Ishikawa (cell line): ENCODE measurements around the gene TMEM151A.

ENCODE experiments used
- CEBPB ChIP-seq: IDR thresholded peaks from 2 replicates; pipeline ENCODE4 v1.6.1; 2012
- CREB1 ChIP-seq: IDR thresholded peaks from 2 replicates; pipeline ENCODE4 v1.6.1; 2012; ENCODE audit warnings: low read depth
- EGR1 ChIP-seq: IDR thresholded peaks from 2 replicates; pipeline ENCODE4 v1.6.1; 2012
- EP300 ChIP-seq: IDR thresholded peaks from 2 replicates; pipeline ENCODE4 v1.6.1; 2012; ENCODE audit warnings: borderline replicate concordance
- FOXM1 ChIP-seq: IDR thresholded peaks from 2 replicates; pipeline ENCODE4 v1.6.1; 2012; ENCODE audit warnings: low read depth, borderline replicate concordance
- MAX ChIP-seq: IDR thresholded peaks from 2 replicates; pipeline ENCODE4 v1.6.1; 2012
- NFIC ChIP-seq: IDR thresholded peaks from 2 replicates; pipeline ENCODE4 v1.6.1; 2012
- RAD21 ChIP-seq: IDR thresholded peaks from 2 replicates; pipeline ENCODE4 v1.6.1; 2012; ENCODE audit warnings: low read depth
- REST ChIP-seq: IDR thresholded peaks from 2 replicates; pipeline ENCODE4 v1.6.1; 2012; ENCODE audit warnings: low read depth, mild to moderate bottlenecking
- TAF1 ChIP-seq: IDR thresholded peaks from 2 replicates; pipeline ENCODE4 v1.6.1; 2012; ENCODE audit warnings: low read depth, mild to moderate bottlenecking
- TCF12 ChIP-seq: IDR thresholded peaks from 2 replicates; pipeline ENCODE4 v1.6.1; 2012; ENCODE audit warnings: low read depth
- TEAD4 ChIP-seq: IDR thresholded peaks from 2 replicates; pipeline ENCODE4 v1.6.1; 2012
- USF1 ChIP-seq: IDR thresholded peaks from 2 replicates; pipeline ENCODE4 v1.6.1; 2012
- YY1 ChIP-seq: IDR thresholded peaks from 2 replicates; pipeline ENCODE4 v1.6.1; 2012; ENCODE audit warnings: low read depth
- ZBTB7A ChIP-seq: IDR thresholded peaks from 2 replicates; pipeline ENCODE4 v1.6.1; 2012; ENCODE audit warnings: low read depth

TMEM151A gene

DNA sequence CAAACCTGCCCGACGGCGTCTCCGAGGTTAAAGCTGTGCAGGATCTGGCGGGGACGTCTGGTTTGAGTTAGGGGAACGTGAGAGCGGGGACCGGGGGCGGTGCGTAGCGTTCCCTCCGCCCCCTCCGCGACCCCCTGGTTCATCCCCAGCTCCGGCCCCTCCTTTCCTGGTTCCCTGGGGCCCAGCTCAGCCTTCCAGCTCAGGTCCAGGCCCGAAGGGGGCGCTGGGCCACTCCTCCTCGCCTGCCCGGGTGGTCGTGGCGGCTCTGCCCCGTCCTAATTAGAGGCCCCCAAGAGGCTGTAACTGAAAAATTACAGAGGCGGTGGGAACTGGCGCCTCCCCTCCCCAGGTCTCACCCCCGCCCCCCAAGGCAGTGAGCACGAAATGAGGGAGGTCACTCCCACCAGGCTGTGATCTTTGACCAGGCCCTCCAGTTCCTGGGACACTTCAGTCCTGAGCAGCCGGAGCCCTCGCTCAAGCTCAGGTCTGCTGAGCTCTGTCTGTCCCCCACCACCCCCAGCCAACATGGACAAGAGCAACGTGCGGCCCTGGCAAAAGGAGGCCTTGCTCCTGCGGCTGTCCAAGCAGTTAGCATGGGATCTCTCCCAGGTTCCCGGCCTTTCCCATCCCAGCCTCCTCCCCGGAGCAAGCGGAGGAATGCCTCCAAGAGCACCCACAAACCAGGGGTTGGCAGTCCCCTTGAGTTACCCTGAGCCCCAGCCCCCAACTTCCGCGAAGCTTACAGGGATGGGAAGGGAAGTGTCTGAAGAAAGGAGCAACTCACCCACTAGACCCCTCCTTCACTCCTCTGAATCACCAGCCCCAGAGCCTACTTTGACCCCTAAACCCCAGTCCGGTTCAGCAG, 21.9 kb downstream of the TMEM151A start:
- no peak for TF ChIP-seq FOXM1
- TF ChIP-seq CREB1 = no peak
- no peak for TF ChIP-seq TAF1
- TF ChIP-seq YY1 = no peak
- no peak for TF ChIP-seq REST
- TF ChIP-seq EP300 = no peak
- no peak for TF ChIP-seq MAX
- no peak for TF ChIP-seq USF1
- no peak for TF ChIP-seq ZBTB7A
- TF ChIP-seq RAD21 = no peak
- TF ChIP-seq CEBPB = no peak
- TF ChIP-seq TEAD4 = no peak
- TF ChIP-seq TCF12 = no peak
- TF ChIP-seq NFIC = no peak
- TF ChIP-seq EGR1 = no peak

- TF ChIP-seq EP300 (no peak), ZBTB7A (no peak), YY1 (no peak), REST (no peak), CEBPB (no peak), CREB1 (no peak), NFIC (no peak), EGR1 (no peak), USF1 (no peak), TEAD4 (no peak)
Measured at GRCh38 chr11:66314186-66314501, 22.4 kb downstream of the TMEM151A start.

- TF ChIP-seq CEBPB (no peak), TCF12 (no peak), TAF1 (no peak)
Measured at GRCh38 chr11:66314561-66315497, 23.1 kb downstream of the TMEM151A start.

GRCh38 chr11:66315498-66315885, 23.8 kb downstream of the TMEM151A start:
- no peak for TF ChIP-seq YY1
- no peak for TF ChIP-seq CEBPB
- TF ChIP-seq EGR1 = no peak
- TF ChIP-seq REST = no peak
- TF ChIP-seq EP300 = no peak
